Renal cortical epithelial cell (primary cell): ENCODE data around the gene LYPLA2. TPM values are rescaled to one million over a fixed set of nuclear protein-coding genes. Genes with fewer than 3 reads are reported as not detected.
A peak's percentile ranks its signal among the peaks of the same experiment; 100 is the strongest.
"Not testable (repeated sequence)": the region's sequence is repeated elsewhere in the genome, so short reads cannot be mapped to it uniquely, and the experiment has no call there.

Experiments used
- DNase-seq: peaks from one replicate; pipeline ENCODE4 v3.0.0-alpha.2; 2011; ENCODE audit warnings: low read depth
- total RNA-seq: library from RNA; depleted of rRNA; stranded (reverse); fragments of >200 nt; gene quantifications from 2 replicates; pipeline ENCODE4 v1.2.3, GENCODE V29; 2014

LYPLA2 gene
- total RNA-seq, 1 donor from 2014 or later = 111 TPM

DNA sequence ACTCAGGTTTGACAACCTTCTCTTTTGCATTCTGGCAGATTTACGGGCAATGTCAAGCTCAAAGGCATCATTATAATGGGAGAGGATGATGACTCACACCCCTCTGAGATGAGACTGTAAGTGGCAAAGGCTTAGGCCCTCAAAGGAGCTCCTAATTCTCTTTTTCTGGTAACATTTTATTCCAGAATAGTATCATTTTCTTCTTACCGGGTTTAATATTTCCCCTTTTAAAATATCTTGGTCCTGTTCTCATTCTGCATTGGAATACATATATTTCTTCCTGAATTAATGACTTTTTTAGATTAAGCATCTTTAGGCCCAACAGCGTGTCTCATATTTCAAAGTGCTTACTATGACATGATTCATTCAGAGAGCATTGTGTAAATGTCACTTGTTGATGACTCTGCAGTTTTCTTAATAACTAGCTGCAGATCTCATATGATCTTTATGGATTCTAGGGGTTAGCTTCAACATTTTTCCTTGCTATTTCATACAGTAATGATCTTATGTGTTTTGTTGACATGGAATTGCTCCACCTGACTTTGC lies 11.0 kb upstream of the LYPLA2 start:
- no peak for DNase-seq

DNA sequence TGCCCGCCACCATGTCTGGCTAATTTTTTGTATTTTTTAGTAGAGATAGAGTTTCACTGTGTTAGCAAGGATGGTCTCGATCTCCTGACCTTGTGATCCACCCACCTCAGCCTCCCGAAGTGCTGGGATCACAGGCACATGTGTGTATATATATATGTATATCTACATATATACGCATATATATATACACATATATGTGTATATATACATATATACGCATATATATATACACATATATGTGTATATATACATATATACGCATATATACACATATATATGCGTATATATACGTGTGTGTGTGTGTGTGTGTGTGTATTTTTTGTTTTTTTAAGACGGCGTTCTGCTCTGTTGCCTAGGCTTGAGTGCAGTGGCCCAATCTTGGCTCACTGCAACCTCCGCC lies 7.8 kb upstream of the LYPLA2 start:
- DNase-seq = not testable (repeated sequence)

DNA sequence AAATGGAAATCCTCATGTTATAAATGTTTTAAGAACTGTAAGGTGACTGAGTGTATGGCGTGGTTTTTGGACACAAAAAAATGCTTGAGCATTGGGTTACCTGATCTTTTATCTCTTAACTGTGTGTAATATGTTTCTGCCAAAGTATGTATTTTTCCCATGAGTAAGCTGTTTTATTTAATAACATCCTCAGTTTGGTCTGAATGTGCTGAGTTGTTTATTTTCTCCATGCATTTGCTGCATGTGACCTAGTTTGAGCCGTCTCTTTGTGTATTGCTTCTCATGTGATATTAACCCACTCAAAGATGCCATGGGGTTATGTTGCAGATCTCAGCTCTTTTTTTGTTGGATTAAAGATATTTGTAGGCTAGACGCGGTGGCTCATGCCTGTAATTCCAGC lies 6.1 kb upstream of the LYPLA2 start:
- DNase-seq = no peak

DNA sequence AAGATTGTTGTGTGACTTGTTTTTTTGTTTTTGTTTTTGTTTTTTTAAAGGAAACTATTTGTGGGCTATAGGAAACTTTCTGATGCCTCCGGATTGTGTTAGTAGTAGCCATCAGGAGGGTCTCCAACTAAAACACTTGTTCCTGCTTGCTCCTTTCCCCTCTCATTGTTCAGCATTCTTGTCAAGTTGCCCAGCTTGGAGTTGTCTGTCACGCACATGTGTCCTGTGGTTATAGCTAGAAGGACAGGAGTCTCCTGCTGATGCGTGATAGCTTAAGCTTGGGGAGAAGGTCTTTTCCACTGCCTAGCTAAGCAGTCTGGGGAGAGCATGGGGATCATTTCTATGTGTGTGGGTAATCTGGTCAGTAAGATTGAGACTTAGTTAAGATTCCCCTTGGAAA lies 3.2 kb upstream of the LYPLA2 start:
- no peak for DNase-seq

DNA sequence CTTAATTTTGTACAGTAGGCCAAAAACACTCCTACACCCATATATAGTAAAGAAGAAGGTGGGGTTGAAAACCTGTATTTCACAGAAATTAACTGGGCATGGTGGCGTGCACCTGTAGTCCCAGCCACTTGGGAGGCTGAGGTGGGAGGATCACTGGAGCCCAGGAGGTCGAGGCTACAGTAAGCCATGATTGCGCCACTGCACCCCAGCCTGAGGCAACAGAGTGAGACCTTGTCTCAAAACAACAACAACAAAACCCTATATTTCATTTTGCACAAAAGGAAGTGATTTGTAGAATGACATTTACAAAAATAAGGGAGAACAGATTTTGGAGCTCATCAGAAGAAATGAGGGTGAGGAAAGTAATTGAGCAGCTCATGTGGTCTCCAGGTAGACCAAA lies 2.2 kb upstream of the LYPLA2 start:
- DNase-seq = no peak

DNA sequence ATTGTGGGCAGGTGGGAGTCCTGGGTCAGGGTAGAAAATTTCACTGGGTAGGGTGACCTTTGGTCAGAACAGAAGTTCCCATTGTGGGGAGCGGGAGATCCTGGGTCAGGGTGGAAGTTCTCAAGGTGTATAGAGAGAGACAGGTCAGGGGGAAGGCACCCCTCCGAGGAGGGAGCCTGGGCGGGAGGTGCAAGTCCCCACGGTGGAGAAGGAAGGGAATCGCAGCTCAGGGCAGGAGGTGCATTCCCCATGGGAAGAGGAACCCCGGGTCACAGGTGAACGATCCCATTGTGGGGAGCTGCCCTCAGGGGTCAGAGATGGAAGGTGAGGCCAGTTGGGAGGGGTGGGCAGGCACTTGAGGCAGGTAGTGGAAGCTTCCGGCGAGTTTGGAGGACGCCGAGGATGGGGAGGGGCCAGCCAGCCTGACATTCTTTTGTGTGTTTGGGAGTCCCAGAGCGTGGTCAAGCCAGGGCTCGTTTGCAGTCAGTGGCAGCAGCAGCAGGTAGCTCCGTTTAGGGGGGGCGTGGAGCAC lies 637 bp downstream of the LYPLA2 start:
- no peak for DNase-seq

DNA sequence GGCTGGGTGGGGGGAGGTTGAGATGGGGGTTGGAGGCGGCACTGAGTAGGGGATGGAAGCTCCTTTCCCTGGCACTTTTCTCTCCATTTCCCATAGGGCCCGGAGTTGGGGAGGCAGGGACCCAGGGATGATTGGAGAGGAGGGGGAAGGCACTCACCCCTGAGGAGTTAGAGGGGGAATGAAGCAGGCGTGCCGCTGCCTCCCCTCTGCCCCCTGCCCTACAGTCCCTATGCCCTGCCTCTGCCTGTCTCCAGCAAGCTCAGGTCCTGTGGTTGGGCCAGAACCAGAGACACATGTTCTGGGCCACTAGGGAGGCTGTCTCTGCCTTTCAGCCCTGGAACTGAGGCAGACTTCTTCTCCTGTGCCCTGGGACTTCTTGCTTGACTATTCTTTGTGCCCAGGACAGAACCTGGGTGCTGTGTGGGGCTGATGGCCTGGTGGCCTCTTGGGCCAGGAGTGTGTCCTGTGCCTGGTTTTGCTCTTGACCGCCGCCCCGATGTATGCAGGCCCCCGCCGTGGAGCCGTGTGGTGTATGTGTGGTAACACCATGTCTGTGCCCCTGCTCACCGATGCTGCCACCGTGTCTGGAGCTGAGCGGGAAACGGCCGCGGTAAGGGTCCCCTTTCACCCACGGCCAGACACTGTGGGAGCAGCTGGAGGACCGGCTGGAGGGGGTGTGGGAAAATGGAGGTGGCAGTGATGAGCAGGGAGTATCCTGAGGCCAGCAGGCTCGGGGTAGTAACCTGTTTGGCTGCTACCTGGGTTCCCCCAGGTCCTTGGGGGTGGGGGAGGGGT lies 1.4 kb downstream of the LYPLA2 start:
- DNase-seq = no peak

DNA sequence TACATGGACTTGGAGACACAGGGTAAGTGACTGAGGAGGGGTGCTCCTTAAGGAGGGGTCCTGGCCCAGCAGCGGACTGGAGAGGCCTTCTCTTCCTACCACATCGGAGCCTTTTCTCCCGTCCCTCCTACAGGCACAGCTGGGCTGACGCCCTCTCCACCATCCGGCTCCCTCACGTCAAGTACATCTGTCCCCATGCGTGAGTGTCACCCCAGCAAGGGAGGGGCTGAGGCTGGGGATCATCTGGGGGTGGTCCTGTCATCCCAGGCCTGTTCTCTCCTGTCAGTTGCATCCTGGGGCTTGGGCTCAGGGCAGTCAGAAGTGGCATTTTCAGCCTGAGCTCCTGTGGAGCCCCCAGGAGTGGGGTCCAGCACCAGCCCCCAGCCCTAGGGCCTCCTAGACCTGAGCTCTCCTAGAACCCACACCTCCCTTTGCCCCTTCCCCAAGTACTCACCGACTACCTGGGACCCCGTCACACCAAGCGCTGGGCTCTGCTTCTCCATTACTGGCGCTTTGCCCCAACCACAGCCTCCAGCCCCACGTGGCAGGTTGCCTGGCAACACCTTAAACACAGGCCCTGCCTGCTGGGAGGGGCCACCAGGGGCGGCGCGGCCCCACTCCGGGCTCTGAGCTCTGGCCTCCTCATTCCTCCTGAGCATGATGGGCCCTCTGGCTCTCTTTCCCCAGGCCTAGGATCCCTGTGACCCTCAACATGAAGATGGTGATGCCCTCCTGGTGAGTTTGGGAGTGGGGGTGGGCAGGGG lies 2.3 kb downstream of the LYPLA2 start:
- peak; percentile 44 for DNase-seq

DNA sequence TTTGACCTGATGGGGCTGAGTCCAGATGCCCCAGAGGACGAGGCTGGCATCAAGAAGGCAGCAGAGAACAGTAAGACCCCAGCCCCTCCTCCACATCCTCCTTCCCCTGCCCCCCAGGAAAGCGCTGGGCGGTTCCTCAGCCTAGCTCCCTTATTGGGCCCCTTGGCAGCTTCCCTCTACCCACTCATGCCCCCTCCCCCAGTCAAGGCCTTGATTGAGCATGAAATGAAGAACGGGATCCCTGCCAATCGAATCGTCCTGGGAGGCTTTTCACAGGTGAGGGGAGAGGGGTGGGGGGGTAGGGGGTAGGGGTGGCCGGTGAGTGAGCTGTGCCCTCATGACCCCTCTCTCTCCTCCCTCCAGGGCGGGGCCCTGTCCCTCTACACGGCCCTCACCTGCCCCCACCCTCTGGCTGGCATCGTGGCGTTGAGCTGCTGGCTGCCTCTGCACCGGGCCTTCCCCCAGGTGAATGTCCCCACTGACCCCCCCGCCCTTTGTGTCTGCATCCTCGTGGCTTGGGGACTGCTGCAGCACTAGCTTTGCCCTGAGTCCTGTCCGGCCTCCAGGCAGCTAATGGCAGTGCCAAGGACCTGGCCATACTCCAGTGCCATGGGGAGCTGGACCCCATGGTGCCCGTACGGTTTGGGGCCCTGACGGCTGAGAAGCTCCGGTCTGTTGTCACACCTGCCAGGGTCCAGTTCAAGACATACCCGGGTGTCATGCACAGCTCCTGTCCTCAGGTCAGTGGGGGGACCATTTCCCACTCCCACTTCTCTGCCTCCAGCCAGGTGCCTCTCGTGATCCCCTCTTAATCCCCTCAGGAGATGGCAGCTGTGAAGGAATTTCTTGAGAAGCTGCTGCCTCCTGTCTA lies 3.2 kb downstream of the LYPLA2 start:
- no peak for DNase-seq

DNA sequence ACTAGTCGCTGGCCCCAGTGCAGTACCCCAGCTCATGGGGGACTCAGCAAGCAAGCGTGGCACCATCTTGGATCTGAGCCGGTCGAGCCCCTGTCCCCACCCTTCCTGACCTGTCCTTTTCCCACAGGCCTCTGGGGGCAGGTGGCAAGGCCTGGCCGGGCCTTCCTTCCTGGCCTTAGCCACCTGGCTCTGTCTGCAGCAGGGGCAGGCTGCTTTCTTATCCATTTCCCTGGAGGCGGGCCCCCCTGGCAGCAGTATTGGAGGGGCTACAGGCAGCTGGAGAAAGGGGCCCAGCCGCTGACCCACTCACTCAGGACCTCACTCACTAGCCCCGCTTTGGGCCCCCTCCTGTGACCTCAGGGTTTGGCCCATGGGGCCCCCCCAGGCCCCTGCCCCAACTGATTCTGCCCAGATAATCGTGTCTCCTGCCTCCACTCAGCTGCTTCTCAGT lies 3.8 kb downstream of the LYPLA2 start:
- DNase-seq = not testable (repeated sequence)

DNA sequence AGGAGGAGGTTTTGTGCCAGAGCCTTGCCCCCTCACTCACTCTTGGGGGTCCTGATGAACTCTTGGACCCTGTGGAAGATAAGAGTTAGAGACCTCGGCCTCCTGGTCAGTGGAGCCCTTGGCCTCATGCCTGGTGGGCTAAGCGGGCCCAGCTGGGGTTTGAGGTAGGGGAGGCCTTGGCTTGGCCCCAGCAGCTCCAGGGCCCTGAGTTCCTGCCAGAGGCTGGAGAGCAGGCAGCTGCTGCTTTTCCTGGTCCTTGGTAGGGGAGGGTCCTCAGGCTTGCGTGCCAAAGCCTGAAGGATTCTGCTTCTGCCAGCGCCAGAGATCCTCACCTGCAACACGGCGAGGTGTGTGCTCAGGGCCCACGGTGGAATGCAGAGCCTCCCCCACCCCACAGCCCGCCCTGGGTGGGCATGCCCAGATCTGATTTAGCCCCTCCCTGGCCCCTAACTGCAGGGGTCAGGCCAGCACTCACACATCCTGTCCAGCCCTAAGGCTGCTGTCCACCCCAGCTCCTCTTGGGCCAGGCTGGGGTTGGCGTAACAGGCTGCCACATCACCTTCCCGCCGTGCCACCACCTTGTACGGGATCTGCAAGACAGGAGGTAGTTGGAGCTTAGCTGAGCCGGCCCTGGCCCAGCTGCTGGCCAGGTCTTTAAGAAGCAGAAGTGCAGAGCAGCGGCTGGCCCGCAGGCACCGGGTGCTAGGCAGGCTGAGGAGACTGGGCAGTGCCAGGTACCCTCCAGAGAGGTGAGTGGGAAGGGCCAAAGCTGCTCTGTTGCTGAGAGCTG lies 4.9 kb downstream of the LYPLA2 start:
- no peak for DNase-seq

DNA sequence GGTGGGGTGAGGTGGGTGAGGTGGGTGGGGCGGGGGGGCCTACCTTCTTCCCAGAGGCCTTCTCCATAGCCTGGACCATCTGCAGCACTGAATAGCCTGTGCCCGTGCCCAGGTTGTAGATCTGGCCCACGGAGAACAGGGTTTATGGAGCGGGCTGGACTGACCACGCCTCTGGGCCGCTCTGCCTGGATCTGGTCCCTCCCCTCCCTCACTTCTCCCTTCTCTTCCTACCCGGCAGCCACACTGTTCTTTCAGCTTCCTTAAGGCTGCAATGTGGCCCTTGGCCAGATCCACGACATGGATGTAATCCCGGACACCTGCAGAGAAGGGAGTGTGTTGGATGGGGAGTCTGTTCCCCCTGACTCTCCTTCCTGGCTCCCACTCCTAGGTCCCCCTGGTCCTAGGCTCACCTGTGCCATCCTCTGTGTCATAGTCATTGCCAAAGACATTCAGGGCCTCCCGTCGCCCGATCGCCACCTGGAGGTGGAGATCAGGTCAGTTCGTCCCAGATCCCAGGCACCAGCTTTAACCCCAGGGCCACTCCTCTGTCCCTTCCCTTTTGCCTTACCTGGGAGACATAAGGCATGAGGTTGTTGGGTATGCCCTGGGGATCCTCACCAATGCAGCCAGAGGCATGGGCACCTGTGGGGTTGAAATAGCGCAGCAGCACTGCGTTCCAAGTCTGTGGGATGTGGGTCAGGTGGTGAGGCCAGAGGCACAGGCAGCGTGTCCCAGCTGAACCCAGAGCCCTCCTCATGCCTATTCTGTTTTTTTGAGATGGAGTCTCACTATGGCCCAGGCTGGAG lies 5.7 kb downstream of the LYPLA2 start:
- no peak for DNase-seq

DNA sequence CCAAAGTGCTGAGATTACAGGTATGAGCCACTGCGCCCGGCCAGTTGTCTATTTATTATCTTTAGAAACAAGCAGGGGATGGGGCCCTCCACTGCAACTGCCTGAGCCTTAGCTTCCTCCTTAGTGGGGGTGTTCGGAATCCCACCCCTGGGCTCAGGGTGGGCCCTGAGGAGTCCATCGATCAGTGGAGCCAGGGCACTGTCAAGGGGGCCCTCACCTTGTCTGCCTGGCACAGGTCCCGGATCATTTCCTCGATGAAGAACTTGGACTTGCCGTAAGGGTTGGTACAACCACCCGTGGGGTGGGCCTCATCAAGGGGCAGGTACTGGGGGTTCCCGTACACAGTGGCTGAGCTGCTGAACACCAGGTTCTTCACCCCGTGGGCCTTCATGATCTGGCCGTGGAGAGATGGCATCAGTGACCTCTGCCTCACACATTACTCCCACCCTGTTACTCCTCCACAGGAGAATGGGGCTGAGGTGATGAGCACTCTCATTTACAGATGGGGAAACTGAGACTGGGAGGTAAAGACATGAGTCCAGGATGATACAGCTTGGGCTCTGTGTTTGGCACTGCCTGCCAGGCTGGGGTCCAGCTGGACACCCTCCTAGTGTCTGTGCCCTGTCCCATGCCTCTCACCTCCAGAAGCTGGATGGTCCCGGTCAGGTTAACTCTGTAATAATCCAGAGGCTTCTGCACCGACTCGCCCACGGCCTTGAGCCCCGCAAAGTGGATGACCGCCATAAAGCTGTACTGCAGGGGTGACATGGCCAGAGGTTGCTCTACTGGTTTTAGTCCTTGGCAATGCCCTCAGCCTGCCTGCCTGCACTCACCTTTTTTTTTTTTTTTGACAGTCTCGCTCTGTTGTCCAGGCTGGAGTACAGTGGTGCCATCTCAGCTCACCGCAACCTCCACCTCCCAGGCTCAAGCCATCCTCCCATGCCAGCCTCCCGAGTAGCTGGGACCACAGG lies 6.8 kb downstream of the LYPLA2 start:
- DNase-seq = no peak

DNA sequence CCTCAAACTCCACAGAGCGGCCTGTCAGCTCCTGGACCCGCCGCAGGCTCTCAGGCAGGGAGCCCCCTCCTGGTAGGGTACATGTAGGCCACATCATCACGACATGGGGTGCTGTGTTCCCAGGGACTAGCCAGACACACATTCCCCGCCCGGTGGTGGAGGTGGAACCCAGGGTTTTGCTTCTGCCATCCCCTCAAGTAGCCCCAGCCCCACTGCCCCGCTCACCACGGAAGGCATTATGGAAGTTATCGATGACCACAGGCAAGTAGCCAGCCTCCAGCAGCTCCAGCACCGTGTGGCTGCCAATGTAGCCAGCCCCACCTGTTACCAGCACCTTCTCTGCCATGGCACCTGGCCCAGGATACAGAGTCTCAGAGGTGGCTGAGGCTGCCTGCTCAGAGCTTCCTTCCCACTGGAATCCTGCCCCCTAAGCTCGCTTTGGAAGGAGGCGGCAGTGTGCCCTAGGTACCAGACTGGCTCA lies 7.8 kb downstream of the LYPLA2 start:
- DNase-seq = no peak

DNA sequence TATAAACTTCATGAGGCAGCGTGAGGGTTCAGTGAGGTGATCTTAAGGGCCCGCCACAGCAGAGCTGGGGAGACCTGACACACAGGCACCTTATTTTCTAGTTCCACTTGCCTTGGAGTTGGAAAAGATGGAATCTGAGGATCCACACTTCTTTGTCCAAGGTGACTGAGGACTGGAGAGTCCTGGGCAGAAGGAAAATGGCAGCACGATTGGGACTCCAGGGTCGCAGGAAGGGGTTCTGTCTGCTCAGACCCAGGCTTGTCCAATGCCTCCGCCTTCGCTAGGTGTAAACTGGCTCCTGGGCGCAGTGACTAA lies 8.3 kb downstream of the LYPLA2 start:
- DNase-seq = no peak

DNA sequence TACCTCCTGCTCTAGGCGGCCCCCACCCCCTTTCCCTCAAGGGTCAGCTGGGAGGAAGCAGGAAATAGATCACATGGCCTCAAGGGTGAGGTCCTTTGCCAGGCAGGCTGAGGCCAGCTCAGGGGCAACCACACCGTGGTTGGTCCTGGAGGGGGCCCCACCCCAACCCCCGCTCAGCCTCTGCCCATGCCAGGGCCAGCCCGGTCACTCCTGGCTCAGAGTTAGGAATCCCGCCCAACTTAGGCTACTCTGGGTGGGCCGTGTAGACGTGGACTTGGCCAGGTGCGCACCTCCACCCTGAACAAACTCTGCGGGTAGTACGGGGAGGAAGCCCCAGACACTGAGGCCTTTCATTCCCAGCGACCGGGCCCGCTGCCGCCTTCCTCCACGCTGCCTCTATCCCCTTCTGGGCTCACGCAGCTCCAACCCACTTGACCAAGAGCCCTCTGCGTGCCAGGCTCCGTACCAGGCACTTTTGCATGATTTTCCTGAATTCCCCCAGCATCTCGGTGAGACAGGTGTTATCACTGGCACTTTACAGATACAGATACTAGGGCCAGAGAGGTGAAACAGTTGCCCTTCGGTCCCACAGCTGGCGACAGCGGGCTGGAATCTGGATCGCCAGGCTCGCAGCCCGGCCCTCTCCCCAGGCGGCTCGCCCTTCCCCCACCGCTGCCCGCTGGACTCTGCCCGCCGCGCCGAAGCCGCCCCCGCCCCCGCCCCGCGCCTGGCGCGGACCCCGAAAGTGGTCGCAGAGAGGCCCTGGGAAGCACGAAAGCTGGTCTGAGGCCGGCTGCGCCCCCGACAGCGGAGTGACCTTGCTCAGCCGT lies 8.8 kb downstream of the LYPLA2 start:
- DNase-seq = peak; percentile 93

DNA sequence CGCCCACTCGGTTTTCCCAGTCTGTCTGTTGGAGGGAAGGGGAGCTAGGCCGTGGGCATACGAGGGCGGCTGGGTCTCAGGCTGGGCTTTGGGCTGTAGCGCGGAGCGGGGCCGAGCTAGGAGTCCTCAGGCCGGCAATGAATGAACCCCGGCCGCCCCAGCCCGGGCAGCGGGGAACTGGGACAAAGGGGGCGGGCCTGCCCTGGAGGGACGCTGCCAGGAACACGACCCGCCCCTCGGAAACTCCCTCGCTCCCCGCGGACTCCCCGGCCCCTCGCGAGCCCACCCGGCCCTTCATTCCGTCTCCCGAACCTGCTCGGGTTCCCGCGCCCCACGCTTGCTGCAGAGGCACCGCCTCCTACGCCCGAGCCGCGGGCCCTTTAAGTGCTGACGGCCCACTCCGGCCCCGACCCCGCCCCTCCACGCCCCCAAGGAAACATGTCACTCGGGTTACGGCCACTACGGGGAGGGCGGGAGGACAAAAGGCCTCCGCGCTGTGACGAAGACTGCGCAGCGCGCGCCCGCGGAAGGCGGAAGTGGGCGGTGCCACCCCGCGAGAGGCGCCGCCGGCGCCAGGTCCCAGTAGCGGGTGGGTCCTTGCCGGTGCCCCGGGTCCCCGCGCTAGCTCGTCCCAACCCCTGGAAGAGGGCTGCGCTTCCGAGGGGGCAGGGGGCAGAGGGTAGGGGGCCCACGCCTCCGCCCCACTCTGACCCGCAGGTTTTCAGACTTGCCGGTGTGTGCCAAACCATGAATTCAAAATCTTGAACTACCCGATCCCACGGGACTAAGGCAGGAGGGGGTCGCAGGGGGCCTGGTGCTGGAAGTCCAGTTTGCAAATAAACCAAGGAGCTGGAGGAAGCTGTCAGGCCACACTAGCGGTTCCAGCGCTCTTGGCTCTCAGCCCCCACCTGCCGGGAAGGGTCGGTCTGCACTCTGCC lies 9.7 kb downstream of the LYPLA2 start, which contains the start of gene GALE:
Gene GALE (minus strand): TSS at position 355 of the 938 bp plus-strand sequence. CDS start 1,747 bp downstream, outside the sequence.
- peak; percentile 82 for DNase-seq
